HG02981 (cell line): Measurements from ENCODE around the gene CHRDL1.
A peak's percentile ranks its signal among the peaks of the same experiment; 100 is the strongest.

Experiments used
- ATAC-seq: cut with Tn5 transposase; IDR thresholded peaks from one replicate; pipeline ENCODE4 v1.9.1; 2021; ENCODE audit warnings: mild to moderate bottlenecking, moderate library complexity; ENCODE audit not compliant: unreplicated experiment

The CHRDL1 gene

DNA sequence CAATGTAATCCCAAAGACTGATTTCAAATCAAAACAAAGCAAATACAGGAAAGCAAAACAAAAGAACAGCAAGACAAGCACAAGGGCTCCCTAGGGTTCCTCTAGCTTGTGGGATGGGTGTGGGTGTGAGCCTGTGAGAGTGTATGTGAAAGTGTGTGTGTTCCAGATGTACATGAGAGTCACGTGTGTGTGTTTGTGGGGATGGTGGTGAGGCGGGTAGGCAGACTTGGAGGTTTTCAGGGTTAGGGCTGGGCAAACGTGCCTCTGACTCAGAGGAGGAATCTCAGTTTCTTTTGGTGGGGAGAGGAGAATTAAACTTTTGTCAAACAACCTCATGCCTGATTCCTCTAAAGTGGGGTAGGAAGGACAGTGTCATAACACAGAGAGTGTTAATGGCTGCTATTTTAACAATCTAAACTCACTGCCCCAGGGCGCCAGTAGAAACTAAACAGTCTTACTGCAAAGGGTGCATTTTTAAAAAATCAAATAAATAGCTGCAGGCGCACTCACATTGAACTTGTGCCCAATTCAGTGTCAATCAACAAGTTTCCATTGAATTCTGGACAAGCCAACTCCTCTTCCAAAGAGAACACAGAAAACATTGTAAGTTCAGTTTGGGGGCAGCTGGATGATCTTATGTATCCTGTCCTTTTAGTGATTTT is 51.8 kb downstream of the CHRDL1 start:
- no peak for ATAC-seq

DNA sequence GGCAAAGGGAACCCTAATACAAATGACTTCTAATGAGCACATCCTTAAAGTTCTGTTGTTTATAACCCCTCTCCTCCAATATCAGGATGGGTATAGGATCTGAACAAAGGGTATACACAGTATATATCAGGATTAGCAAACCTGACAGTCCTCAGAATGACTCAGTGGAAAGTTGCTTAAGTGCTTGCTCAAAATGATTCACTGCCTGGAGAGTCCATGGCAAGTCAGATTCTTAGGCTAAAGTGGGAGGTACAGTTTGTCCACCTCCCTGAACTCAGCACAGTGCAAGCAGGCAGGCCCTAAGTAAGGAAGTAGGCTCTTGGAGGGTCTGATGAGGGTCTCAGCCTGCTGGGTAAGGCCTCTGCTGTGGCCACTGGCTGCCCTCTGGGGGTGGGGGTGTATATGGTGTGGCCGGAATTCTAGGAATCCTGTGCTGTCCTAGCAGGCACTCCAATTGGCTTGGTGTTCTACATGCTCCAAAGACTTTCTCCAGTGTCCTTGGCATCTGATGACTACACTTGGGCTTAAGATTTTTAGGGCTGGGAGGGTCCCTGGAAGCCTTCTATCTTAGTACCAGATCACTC is 54.3 kb downstream of the CHRDL1 start:
- ATAC-seq, result no peak

DNA sequence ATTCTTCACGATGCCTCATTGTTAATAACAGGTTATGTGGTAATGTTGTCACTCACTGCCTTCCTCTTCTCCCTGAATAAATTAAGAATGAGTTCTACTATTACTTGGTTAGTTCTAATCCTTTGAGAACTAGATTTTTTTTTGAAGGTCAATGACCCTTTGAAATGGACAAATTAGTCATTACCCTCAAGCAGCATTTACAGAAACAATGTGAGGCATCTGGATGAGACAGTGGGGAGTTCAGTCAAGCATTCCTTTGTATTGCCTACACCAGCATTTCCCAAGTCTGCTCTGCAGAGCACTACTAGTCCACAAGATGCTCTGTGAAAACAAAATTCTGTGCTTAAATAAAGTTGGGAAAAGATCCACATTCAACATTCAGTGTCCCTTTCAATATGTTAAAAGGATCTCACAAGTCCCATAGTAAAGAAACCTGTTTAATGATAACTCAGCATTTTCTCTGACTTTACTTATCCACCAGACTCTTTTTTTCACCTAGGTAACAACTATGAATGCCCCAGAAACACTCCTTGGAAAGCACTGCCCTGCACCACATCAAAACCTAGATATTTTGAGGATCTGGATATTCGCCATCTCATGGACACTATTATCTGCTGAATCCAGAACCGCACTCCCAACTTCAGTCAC is 60.6 kb downstream of the CHRDL1 start:
- ATAC-seq, result no peak

DNA sequence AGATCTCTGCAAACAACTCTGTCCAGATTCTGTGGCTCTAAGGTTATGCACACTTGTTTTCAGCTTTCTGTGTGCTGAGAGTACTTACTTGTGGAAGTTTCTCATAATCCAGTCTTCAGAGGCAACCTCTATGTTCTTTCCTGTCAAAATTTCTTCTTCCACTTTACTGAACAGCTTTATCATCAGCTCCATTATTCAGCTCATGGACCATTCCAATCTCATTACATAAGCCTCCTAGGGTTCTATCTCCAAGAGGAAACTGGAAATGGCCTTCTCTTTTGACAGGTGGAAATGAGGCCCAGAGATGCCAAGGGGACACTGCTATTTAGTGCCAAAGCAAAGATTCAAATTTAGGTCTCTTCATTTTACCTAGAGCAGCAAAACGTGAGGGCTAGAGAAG is 61.3 kb downstream of the CHRDL1 start:
- no peak for ATAC-seq

GRCh38 chrX:110733166-110733565 is 62.5 kb downstream of the CHRDL1 start:
- ATAC-seq, result no peak

- no peak for ATAC-seq
These were observed 63.4 kb downstream of the CHRDL1 start for GRCh38 chrX:110732266-110732665.

GRCh38 chrX:110723844-110724243 is 71.8 kb downstream of the CHRDL1 start:
- ATAC-seq, result no peak

- ATAC-seq, result no peak
These were observed 73.5 kb downstream of the CHRDL1 start for GRCh38 chrX:110722135-110722534.

DNA sequence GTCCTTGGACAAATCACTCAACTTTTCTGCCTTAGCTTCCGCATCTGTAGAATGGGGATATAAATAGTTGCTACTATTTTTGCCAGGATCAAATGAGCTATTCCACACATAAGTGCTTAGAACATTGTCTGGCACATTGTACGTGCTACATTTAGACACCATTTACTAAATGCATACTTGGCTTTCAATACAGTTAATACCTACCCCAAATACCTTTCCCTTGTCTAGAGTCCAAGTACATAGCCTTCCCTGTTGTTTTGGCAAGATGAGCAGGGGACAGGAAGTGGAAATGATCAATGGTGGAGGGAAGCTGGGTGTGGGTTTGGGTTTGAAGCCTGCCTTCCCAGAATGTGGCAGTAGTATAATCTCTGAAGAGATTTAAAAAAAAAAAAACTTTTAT is 82.0 kb downstream of the CHRDL1 start:
- ATAC-seq, result no peak

GRCh38 chrX:110706446-110706845 is 89.2 kb downstream of the CHRDL1 start:
- ATAC-seq, result no peak

GRCh38 chrX:110703641-110704040 is 92.0 kb downstream of the CHRDL1 start:
- ATAC-seq, result no peak

GRCh38 chrX:110699109-110699508 is 96.5 kb downstream of the CHRDL1 start:
- peak; percentile 37 for ATAC-seq

- peak; percentile 75 for ATAC-seq
These were observed 96.9 kb downstream of the CHRDL1 start for GRCh38 chrX:110698696-110699095.

DNA sequence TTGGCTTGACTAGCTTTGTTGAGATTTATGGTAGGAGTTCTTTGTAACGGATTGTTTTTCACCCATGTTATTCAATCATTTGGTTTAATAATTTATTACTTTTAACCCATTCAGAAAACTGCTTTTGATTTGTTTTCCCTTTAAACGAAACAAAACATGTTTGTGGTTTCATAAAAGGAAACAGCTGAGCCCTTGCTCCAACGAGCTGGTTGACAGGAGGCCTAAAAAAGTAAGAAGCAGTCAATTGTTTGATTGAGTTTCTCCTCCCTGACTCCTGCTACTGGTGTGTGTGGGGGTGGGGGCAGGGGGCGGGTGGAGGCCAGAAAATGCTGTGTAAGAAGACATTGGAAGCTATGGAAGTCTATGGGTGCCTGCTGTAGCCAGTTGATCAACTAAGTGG is 102.8 kb downstream of the CHRDL1 start:
- ATAC-seq, result no peak

DNA sequence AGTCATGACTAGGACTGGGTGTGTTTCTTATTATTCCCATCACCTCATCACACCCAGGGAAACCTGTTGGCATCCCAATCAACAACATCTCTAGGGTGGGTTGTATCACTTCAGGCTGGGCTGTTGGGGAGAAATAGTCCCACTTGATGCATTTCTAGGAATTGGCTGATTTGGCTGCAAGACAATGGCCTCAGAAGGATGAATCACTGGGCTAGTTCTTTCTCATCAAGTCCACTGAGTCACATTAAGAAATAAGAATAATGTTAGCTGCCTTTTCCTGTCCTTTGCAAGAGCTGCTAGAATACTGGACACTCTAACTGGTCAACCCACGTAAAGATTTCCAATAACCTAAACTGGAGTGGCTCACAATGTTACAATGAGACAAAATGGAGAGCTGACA is 104.2 kb downstream of the CHRDL1 start:
- ATAC-seq, result no peak

DNA sequence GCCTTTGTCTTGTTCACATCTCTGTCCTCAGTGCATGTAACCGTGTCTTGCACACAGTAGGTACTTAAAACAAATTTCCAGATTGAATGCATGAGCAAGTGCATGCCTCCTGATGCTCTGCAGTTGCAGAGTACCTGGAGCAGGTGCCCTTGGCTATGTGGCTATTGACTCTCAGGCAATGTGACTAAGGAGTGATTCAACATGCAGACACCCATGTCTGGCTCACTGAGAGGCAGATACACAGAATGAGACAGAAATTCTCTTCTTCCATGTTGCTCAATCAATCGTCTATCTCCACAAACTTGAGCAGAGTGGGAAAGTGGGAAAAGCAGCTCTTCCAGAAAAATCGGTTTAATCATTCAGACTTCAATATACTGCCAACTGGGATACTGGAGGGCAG is 111.0 kb downstream of the CHRDL1 start:
- ATAC-seq, result no peak

DNA sequence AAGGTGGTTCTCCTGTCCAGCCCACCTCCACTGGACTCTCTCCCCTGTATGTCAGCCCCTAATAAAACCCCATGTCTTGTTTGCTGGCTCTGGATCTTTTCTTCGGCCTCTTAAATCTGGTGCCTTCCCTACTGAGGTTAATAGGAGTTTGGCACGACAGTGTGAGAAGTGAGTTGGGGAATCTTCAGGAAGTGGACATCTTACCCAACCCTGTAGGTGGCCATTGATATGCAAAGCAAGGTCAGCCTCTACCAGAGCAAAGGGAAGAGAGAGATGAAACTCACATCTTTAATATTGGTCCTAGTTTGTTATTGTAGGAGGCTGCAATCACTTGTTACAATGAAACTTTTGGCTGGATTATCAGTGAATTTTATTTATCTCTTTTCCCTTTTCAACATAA is 111.7 kb downstream of the CHRDL1 start:
- no peak for ATAC-seq

DNA sequence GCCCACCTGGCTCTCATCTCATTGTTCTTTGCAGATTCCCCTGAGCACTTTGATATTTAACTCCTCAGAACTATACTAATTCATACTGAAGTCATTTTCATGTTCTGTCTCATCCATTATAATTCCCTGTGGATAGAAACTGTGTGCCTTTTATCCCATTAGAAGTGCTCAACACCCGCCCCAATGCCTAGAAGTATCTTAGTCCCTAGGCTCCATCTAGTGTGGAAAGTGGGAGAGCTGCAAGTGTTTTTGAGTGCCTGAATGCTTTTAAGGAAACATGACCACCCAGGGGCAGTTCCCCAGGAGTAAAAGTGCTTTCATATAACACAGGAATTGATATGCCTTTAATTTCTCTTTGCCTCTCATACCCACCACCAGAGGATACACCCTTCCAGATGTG is 117.0 kb downstream of the CHRDL1 start:
- no peak for ATAC-seq

DNA sequence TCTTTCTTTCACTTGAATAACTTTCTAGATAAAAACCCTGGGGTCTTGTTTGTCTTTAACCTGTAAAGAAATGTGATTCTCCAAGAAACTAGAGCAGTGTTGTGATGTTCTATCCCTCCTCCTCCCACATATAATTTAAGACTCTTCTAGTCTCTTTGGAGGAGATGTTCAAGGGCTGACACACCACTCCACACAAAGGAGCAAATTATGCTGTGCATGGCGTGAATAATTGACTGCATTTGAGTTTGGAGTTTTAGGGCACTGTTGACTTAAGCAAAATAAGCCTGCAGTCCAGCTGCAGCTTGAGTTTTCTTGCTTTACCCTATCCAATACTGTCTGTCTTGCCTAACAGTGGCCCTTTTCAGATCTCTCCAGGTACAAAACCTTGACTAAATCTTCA is 119.7 kb downstream of the CHRDL1 start:
- no peak for ATAC-seq

GRCh38 chrX:110671068-110671803 is 124.4 kb downstream of the CHRDL1 start:
- peak; percentile 96 for ATAC-seq

DNA sequence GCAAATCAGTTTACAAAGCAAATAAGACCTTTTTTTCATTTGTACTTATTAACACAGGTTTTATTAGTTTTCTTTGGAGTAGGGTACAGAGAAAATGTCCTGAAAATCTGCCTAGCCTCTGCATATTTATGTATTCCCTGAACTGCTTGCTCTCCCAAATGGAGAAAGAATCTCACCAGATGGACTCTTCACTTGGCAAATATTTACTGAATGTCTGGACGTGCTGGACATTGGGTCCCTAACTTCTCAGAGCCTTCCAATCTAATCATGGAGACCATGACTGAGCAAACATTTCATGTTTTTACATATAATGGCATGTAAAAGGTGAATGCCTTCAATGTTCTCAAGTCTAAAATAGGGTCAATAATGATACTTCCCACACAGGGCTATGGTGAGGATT is 126.0 kb downstream of the CHRDL1 start:
- no peak for ATAC-seq

- ATAC-seq, result no peak
These were observed 127.9 kb downstream of the CHRDL1 start for GRCh38 chrX:110667706-110668105.
